ELR (cell line): ENCODE data around the gene TTC9C.
"Not testable (repeated sequence)": the region's sequence is repeated elsewhere in the genome, so short reads cannot be mapped to it uniquely, and the experiment has no call there.

Source experiments
- DNase-seq: peaks from one replicate; pipeline ENCODE4 v3.0.0-alpha.2; 2015; ENCODE audit warnings: low read depth

Gene TTC9C

DNA sequence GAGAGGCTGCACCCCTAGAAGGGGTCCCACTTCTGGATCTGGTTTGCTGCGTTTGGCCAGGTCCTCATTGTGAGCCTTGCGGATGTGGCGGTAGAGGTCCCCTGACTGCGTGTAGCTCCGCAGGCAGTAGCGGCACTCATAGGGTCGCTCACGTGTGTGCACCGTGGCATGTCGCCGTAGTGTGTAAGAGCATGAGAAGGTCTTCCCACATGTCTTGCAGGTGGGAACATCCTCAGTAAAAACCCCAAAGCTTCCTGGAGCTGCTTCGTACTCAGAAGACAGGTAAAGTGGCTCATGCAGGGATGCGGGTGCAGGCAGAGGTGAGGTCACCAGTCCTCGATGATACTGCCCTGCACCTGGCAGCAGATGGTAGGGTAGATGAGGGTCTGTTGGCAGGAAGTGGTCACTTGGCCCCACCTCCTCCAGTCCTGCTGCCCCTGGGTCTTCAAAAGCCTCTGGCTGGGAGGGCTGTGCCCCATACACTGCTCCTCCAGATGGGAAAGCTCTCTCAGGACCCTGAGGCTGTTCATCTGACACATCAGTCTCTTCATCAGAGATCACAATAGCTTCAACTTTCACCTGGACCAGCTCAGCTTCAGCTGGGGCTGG is 24.0 kb downstream of the TTC9C start:
- DNase-seq: no peak

DNA sequence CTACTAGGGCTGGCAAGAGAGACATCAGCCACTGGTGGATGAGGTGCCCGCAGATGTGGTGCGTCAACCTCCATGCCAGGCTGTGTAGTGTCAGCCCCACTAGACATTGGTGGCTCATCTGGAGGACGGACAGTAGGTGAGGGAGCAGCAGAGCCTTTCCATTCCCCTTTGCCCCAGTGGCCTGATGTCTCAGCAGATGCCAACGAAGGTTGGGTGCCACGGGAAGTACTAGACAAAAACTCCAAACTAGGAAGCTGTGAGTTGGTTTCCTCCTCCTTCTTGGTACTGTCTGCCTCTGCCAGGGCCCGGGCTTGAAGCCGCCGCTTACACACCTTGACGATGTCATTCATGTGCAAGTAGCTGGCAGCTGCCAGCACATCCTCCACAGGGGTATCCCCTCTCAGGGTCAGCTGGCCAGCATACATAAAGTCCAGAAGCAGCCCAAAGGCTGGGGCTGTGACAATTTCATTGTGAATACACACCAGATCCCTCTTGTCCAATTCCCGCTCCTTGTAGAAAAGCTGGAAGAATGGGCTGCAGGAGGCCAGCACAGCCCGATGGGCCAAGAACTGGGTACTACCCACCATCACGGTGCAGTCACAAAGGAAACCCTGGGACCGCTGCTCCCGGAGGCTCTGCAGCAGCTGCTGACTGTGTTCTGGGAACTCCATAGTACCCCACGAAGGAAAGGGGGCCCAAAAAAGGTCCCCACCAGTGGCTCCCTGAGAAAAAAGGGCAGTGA is 24.9 kb downstream of the TTC9C start:
- no peak for DNase-seq

- DNase-seq: peak; percentile 99
Observed at GRCh38 chr11:62753736-62754603, 25.7 kb downstream of the TTC9C start, which contains the start of gene ZBTB3. Gene ZBTB3, minus strand, starts transcription at chr11:62754160. Its CDS starts 496 bp downstream, at chr11:62753664.

DNA sequence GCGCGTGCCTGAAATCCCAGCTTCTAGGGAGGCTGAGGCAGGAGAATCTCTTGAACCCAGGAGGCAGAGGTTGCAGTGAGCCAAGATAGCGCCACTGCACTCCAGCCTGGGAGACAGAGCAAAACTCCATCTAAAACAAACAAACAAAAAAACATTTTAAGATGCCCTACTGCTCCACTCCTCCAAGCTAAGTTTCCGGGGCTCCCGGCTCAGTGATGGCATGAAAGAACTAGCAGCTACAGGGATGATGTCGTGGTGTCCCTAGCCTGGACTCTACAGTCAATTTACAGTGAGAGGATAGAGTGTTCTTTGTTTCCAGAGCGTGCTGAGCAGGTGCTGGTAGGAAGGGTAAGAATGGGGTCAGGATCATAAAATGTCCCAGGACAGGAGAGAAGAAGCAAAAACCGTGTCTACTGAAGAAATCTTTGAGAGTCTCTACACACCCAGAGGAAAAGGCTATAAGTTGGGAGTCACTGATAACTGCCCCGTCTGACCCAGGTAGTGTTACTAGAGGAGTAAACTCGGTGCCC is 26.9 kb downstream of the TTC9C start:
- no peak for DNase-seq

DNA sequence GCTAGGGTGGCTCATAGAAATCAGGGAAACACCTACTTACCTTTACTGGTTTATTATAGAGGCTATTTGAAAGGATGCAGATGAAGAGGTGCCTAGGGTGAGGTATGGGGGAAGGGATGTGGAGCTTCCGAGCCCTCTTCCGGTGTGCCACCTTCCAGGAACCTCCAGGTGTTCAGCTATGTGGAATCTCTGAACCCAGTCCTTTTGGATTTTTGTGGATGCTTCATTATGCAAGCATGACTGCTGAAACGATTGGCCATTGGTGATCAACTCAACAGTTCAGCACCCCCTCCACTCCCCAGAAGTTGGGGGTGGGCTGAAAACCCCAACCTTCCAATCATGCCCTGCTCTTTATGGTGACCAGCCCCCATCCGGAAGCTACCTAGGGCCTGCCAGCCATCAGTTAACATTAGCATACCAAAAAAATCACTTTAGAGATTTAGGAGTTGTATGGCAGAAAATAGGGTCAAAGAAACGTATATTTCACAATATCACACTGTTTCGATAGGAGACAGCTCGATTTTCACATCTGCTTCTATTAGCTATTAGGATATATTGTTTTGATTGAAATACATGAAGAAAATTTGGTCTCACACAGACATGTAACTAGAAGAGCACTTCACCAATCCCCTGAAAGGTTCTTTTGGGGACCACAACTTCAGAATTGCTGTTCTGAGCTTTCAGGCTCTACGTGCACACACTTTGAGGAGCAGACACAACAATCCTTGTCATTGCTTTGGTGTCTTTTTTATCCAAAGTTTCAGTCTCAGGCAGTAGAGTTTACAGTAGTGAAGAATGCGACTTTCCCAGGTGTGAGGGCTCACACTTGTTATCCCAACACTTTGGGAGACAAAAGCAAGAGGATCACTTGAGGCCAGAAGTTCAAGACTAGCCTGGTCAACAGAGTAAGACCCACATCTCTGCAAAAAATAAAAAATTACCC is 29.8 kb downstream of the TTC9C start:
- DNase-seq: no peak

DNA sequence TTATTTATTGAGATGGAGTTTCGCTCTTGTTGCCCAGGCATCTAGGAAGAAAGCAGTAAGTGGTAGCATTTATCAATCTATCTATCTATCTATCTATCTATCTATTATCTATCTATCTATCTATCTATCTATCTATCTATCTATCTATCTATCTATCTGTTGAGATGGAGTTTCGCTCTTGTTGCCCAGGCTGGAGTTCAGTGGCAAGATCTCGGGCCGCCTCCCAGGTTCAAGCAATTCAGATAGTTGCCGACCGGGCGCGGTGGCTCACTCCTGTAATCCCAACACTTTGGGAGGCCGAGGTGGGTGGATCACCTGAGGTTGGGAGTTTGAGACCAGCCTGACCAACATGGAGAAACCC is 32.6 kb downstream of the TTC9C start:
- not testable (repeated sequence) for DNase-seq

GRCh38 chr11:62770778-62771143 is 42.5 kb downstream of the TTC9C start:
- DNase-seq: no peak

GRCh38 chr11:62771144-62772021 is 43.1 kb downstream of the TTC9C start, which contains the start of gene TAF6L:
Gene TAF6L, plus strand, starts transcription at chr11:62771396. Its CDS starts 4,388 bp downstream, at chr11:62775784.
- DNase-seq: peak; percentile 97

- no peak for DNase-seq
Observed at GRCh38 chr11:62774407-62774806, 46.1 kb downstream of the TTC9C start.

GRCh38 chr11:62775646-62776045 is 47.4 kb downstream of the TTC9C start:
- DNase-seq: no peak

DNA sequence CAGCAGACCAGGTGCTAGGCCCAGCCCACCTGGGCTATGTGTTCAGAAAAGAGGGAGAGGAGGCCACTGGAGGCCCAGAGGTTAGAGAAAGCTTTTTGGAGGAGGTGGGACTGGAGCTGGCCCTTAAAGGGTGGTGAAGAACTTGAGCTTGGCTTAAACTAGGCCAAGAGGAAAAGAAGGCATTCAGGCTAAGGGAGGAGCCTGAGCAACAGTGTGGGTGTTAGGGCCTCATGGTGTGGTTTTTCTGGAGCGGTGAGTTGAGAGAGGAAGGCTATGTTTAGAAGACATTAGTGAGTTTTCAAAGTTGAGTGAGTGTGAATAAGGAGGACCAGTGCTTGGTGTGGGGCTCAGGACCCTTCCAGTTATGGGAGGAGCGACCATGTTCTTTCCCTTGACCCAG is 49.1 kb downstream of the TTC9C start:
- DNase-seq: no peak

DNA sequence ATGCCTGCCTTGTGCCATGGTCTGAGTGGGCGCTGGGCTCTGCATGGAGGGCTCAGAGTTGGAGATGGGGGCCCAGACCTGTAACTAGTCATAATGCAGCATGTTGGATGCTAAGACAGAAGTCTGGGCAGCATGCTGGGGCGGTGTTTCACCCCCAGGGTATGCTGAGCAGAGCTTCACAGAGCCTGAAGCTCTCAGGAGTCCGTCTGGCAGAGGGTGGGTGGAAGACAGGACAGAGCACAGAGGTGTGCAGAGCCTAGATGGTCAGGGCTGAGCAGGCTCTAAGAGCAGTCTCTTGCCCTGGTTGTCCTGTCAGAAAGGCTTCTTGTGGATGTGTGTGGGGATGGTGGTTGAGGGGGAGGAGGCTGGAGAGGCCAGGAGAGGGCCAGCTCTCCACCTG is 50.2 kb downstream of the TTC9C start:
- DNase-seq: no peak

- no peak for DNase-seq
Observed at GRCh38 chr11:62782753-62783152, 54.5 kb downstream of the TTC9C start.

DNA sequence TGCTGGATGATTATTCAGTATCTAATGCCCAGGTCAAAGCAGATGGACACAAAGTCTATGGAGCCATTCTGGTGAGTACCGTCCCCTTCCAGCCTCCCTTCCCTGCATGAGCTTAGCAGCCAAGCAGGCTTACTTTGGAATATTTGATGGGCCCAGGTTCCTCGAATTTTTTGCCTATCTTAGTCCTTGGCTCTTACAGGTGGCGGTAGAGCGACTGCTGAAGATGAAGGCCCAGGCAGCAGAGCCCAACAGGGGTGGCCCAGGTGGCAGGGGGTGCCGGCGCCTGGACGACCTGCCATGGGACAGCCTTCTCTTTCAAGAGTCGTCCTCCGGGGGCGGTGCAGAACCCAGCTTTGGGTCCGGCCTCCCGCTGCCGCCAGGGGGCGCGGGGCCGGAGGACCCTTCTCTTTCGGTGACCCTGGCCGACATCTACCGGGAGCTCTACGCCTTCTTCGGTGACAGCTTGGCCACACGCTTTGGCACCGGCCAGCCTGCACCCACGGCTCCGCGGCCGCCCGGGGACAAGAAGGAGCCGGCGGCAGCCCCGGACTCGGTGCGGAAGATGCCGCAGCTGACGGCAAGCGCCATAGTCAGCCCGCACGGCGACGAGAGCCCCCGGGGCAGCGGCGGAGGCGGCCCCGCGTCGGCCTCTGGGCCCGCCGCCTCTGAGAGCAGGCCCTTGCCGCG is 58.2 kb downstream of the TTC9C start:
- DNase-seq: peak; percentile 89

DNA sequence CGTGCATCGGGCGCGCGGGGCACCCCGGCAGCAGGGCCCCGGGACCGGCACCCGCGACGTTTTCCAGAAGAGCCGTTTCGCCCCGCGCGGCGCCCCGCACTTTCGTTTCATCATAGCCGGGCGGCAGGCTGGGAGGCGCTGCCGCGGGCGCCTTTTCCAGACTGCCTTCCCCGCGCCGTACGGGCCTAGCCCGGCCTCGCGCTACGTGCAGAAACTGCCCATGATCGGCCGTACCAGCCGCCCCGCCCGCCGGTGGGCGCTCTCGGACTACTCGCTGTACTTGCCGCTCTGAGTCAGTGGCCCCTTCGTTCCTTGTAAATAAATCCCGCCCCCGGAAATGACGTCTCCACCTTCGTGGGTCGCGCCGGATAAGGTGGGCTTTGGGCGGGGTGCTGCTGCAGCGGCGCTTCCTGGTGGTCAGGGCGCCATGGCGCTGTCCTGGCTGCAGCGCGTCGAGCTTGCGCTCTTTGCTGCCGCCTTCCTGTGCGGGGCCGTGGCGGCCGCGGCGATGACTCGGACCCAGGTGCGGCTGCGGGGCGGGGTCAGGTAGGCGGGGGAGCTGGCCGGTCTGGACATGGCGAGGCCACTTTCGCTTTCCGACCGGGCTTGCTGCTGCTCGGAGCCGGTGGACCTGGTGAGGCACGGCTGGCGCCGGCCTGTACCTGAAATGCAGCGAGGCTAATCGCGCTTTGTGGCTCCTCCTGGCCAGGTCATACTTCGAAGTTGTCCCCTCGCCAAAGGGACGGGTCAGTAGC is 58.9 kb downstream of the TTC9C start, which contains the start of gene TMEM179B:
TMEM179B (plus strand) TSS at position 398 of the 755 bp plus-strand sequence; CDS start at position 428, 30 bp downstream.
- peak; percentile 100 for DNase-seq
